HepG2 (cell line): Measurements from ENCODE around the gene OGFOD3. TPM values are rescaled to one million over a fixed set of nuclear protein-coding genes. Genes with fewer than 3 reads are reported as not detected.

Experiments used
- ATF5 ChIP-seq: sonication (generic); formaldehyde crosslinking; IDR thresholded peaks from 2 replicates; pipeline ENCODE4 v1.4.0; 2020; ENCODE audit warnings: mild to moderate bottlenecking, low read depth, missing genetic modification reagents
- BCL6 ChIP-seq: IDR thresholded peaks from 2 replicates; pipeline ENCODE4 v1.6.1; 2016; ENCODE audit warnings: missing genetic modification reagents, missing compliant biosample characterization
- CCDC6 ChIP-seq: sonication (generic); formaldehyde crosslinking; IDR thresholded peaks from 2 replicates; pipeline ENCODE4 v1.8.1; 2022; ENCODE audit warnings: mild to moderate bottlenecking, missing genetic modification reagents, moderate library complexity
- ERF ChIP-seq: IDR thresholded peaks from 2 replicates; pipeline ENCODE4 v1.6.1; 2018; ENCODE audit warnings: missing biosample characterization, missing genetic modification reagents
- ETV5 ChIP-seq: IDR thresholded peaks from 2 replicates; pipeline ENCODE4 v1.6.1; 2018; ENCODE audit warnings: missing biosample characterization, missing genetic modification reagents, inconsistent platforms, borderline replicate concordance
- GABPB1 ChIP-seq: IDR thresholded peaks from 2 replicates; pipeline ENCODE4 v1.6.1; 2016; ENCODE audit warnings: mild to moderate bottlenecking, missing genetic modification reagents, moderate library complexity, missing compliant biosample characterization
- NFATC3 ChIP-seq: sonication (generic); formaldehyde crosslinking; IDR thresholded peaks from 2 replicates; pipeline ENCODE4 v1.5.1; 2020; ENCODE audit warnings: mild to moderate bottlenecking, missing genetic modification reagents
- PREB ChIP-seq: sonication (generic); formaldehyde crosslinking; IDR thresholded peaks from 2 replicates; pipeline ENCODE4 v1.4.0; 2020; ENCODE audit warnings: missing genetic modification reagents
- REL ChIP-seq: sonication (generic); formaldehyde crosslinking; conservative IDR thresholded peaks from 2 replicates; pipeline ENCODE4 v1.8.0; 2022; ENCODE audit warnings: mild to moderate bottlenecking, missing genetic modification reagents, moderate library complexity
- SALL2 ChIP-seq: sonication (generic); formaldehyde crosslinking; IDR thresholded peaks from 2 replicates; pipeline ENCODE4 v1.8.1; 2023; ENCODE audit warnings: mild to moderate bottlenecking, missing genetic modification reagents, inconsistent platforms
- SKIL ChIP-seq: sonication (generic); formaldehyde crosslinking; IDR thresholded peaks from 2 replicates; pipeline ENCODE4 v1.8.0; 2022; ENCODE audit warnings: missing genetic modification reagents, mild to moderate bottlenecking, moderate library complexity, borderline replicate concordance
- SNAPC4 ChIP-seq: sonication (generic); formaldehyde crosslinking; IDR thresholded peaks from 2 replicates; pipeline ENCODE4 v1.4.0; 2020; ENCODE audit warnings: mild to moderate bottlenecking, missing genetic modification reagents
- SOX6 ChIP-seq, 2 experiments: fragments of 450-650 bp in 1 of 2; sonication (generic) in 1 of 2; formaldehyde crosslinking in 1 of 2; IDR thresholded peaks; 2 replicates each; pipeline versions ENCODE4 v1.4.0 to v1.6.1; 2017 to 2020; ENCODE audit warnings: antibody characterized with exemption in 1 of 2, mild to moderate bottlenecking in 1 of 2, missing genetic modification reagents in 1 of 2
- TMF1 ChIP-seq: sonication (generic); formaldehyde crosslinking; IDR thresholded peaks from 2 replicates; pipeline ENCODE4 v1.8.1; 2022; ENCODE audit warnings: low read depth, missing genetic modification reagents
- U2AF2 ChIP-seq: fragments of 200-400 bp; formaldehyde crosslinking; IDR thresholded peaks from 2 replicates; pipeline ENCODE4 v1.6.1; 2017; ENCODE audit warnings: low read depth, mild to moderate bottlenecking, low read length
- ZBTB20 ChIP-seq: sonication (generic); formaldehyde crosslinking; IDR thresholded peaks from 2 replicates; pipeline ENCODE4 v1.8.1; 2023; ENCODE audit warnings: missing genetic modification reagents, low read depth, mild to moderate bottlenecking, borderline replicate concordance
- ZBTB38 ChIP-seq: sonication (generic); formaldehyde crosslinking; IDR thresholded peaks from 2 replicates; pipeline ENCODE4 v1.5.1; 2020; ENCODE audit warnings: mild to moderate bottlenecking, missing genetic modification reagents
- ZKSCAN1 ChIP-seq: fragments of 150-350 bp; IDR thresholded peaks from 2 replicates; pipeline ENCODE4 v1.6.1; 2014; ENCODE audit warnings: low read length
- ZNF33B ChIP-seq: sonication (generic); formaldehyde crosslinking; IDR thresholded peaks from 2 replicates; pipeline ENCODE4 v1.5.1; 2020; ENCODE audit warnings: mild to moderate bottlenecking, missing genetic modification reagents
- ZNF776 ChIP-seq: sonication (generic); formaldehyde crosslinking; IDR thresholded peaks from 2 replicates; pipeline ENCODE4 v1.4.0; 2020; ENCODE audit warnings: mild to moderate bottlenecking, missing genetic modification reagents
- polyA plus RNA-seq, 8 experiments: library from polyadenylated mRNA; depleted of rRNA in 3 of 8; stranded (reverse) in 7 of 8; unstranded in 1 of 8; fragments of >200 nt; fragmentation: Illumina TruSeq in 4 of 8; extraction: Trizol in 4 of 8; gene quantifications; 2 replicates each; pipeline versions ENCODE4 v1.2.1 to v1.2.3, GENCODE V29; 2011 to 2016; ENCODE audit warnings: low read depth in 4 of 8, missing spikeins in 1 of 8, mixed read lengths in 1 of 8; ENCODE audit not compliant: insufficient read depth in 1 of 8
- total RNA-seq, 5 experiments: library from RNA; depleted of rRNA; stranded (reverse); fragments of >200 nt; fragmentation: Illumina TruSeq; extraction: Trizol; gene quantifications; 2 replicates each; pipeline ENCODE4 v1.2.3, GENCODE V29; 2016; ENCODE audit warnings: low read depth in 1 of 5

The OGFOD3 gene
- total and polyA plus RNA-seq, 2 of the 13 experiments (the other 11 are each of a cell fraction or from before 2014, with no cell fraction given), result 40.0 to 42.1 TPM

GRCh38 chr17:82370471-82371332, 47.7 kb downstream of the OGFOD3 start (continued):
- peak; percentile 33; the same call in 1 of the 2 replicates for TF ChIP-seq SKIL (CRISPR knock-in tag)
- no peak for TF ChIP-seq ZKSCAN1
- TF ChIP-seq ZNF33B (CRISPR knock-in tag), result peak; percentile 79; the same call in 1 of the 2 replicates
- TF ChIP-seq BCL6 (CRISPR knock-in tag), result peak; percentile 60
- peak; percentile 96 for TF ChIP-seq NFATC3 (CRISPR knock-in tag)
- TF ChIP-seq ATF5 (CRISPR knock-in tag), result peak; percentile 90; the same call in 1 of the 2 replicates
- TF ChIP-seq ETV5 (CRISPR knock-in tag), result peak; percentile 46; the same call in 1 of the 2 replicates
- TF ChIP-seq GABPB1 (CRISPR knock-in tag), result peak; percentile 57
- peak; percentile 82; the same call in 1 of the 2 replicates for TF ChIP-seq REL (CRISPR knock-in tag)
- peak; percentile 98 for TF ChIP-seq TMF1
- peak; percentile 95; the same call in 1 of the 2 replicates for TF ChIP-seq ZNF776 (CRISPR knock-in tag)
- no peak for TF ChIP-seq SOX6 (IDR thresholded peaks at IDR 0.05)
- peak; percentile 66 for TF ChIP-seq SOX6 (CRISPR knock-in tag; IDR thresholded peaks at IDR 0.05)
- peak; percentile 68; the same call in 1 of the 2 replicates for TF ChIP-seq CCDC6 (CRISPR knock-in tag)
- peak; percentile 81; the same call in 1 of the 2 replicates for TF ChIP-seq SNAPC4 (CRISPR knock-in tag)
- TF ChIP-seq ERF (CRISPR knock-in tag), result peak; percentile 88
- TF ChIP-seq SALL2 (CRISPR knock-in tag), result no peak
- peak; percentile 89; the same call in 1 of the 2 replicates for TF ChIP-seq ZBTB20 (CRISPR knock-in tag)
- TF ChIP-seq U2AF2, result no peak
- TF ChIP-seq ZBTB38 (CRISPR knock-in tag), result peak; percentile 93
- TF ChIP-seq PREB (CRISPR knock-in tag), result no peak
